Bronchial epithelial cell (primary cell): ENCODE data around the gene SPATA32. TPM values are rescaled to one million over a fixed set of nuclear protein-coding genes. Genes with fewer than 3 reads are reported as not detected.

ENCODE experiments used
- DNase-seq: peaks from one replicate; pipeline ENCODE4 v3.0.0-alpha.2; 2010; ENCODE audit warnings: low read depth
- FAIRE-seq: peaks from 2 replicates; lab custom pipeline; 2011; peaks lifted over from hg19 to GRCh38; lab: Jason Lieb, UNC
- H3K27me3 ChIP-seq: 2 replicates; pipeline ENCODE4 v1.5.1; 2011; ENCODE audit warnings: low read length; ENCODE audit not compliant: control insufficient read depth, insufficient read depth
- H3K36me3 ChIP-seq: 2 replicates; pipeline ENCODE4 v1.5.1; 2011; ENCODE audit warnings: low read length; ENCODE audit not compliant: control insufficient read depth, insufficient read depth
- H3K4me3 ChIP-seq: 2 replicates; pipeline ENCODE4 v1.5.1; 2011; ENCODE audit warnings: mild to moderate bottlenecking, low read depth, low read length, control low read depth
- CTCF ChIP-seq: IDR thresholded peaks from 2 replicates; pipeline ENCODE4 v1.5.1; 2011; ENCODE audit warnings: mild to moderate bottlenecking, moderate library complexity, low read length, control low read depth, inconsistent platforms; ENCODE audit not compliant: insufficient read depth, severe bottlenecking
- total RNA-seq: library from RNA; depleted of rRNA; stranded (reverse); fragments of >200 nt; gene quantifications from 2 replicates; pipeline ENCODE4 v1.2.1, GENCODE V29; 2014

Gene SPATA32
- total RNA-seq, 1 donor from 2014 or later, result under 0.01 TPM

GRCh38 chr17:45265821-45266220 is 3.9 kb upstream of the SPATA32 start:
- FAIRE-seq (no peak), DNase-seq (no peak)
- Histone ChIP-seq H3K4me3 (no peak overlapping the region), H3K36me3 (peaks cover 27% of the 10 kb centered on the region), H3K27me3 (no peaks in the 10 kb centered on the region)
- TF ChIP-seq CTCF, result no peak

GRCh38 chr17:45264988-45265387 is 3.1 kb upstream of the SPATA32 start:
- Histone ChIP-seq H3K4me3 (no peak overlapping the region), H3K36me3 (peaks cover 19% of the 10 kb centered on the region), H3K27me3 (no peaks in the 10 kb centered on the region)
- no peak for TF ChIP-seq CTCF
- FAIRE-seq, result no peak
- no peak for DNase-seq

- TF ChIP-seq CTCF, result no peak
- H3K36me3 ChIP-seq, result peaks cover 16% of the 10 kb centered on the region
- DNase-seq (no peak), FAIRE-seq (no peak)
- no peak overlapping the region for H3K4me3 ChIP-seq
- H3K27me3 ChIP-seq, result no peaks in the 10 kb centered on the region
Measured at GRCh38 chr17:45264430-45264829, 2.5 kb upstream of the SPATA32 start.

GRCh38 chr17:45263477-45263860 is 1.6 kb upstream of the SPATA32 start:
- no peak for FAIRE-seq
- H3K27me3 ChIP-seq, result no peaks in the 10 kb centered on the region

GRCh38 chr17:45262516-45263476 is 902 bp upstream of the SPATA32 start:
- peak overlapping the region; percentile 57 for H3K4me3 ChIP-seq

More at GRCh38 chr17:45263477-45263860, 1.6 kb upstream of the SPATA32 start:
- Histone ChIP-seq H3K36me3 (peaks cover 13% of the 10 kb centered on the region), H3K4me3 (no peak overlapping the region)
- DNase-seq, result no peak
- TF ChIP-seq CTCF, result no peak

More at GRCh38 chr17:45262516-45263476, 902 bp upstream of the SPATA32 start:
- TF ChIP-seq CTCF, result no peak
- Histone ChIP-seq H3K36me3 (peaks cover 13% of the 10 kb centered on the region), H3K27me3 (no peaks in the 10 kb centered on the region)
- DNase-seq, result peak; percentile 26
- FAIRE-seq, result peak; percentile 86
